ENCODE results near the gene RBM23.

RBM23 gene

GRCh38 chr14:22849212-22849819 is 69.6 kb downstream of the RBM23 start:
- no peak for TF ChIP-seq CTCF (IDR thresholded peaks at IDR 0.05; ENCODE audit: low read depth, low read length)

GRCh38 chr14:22848351-22849164 is 70.4 kb downstream of the RBM23 start:
- no peak for TF ChIP-seq CTCF (IDR thresholded peaks at IDR 0.05; ENCODE audit: low read depth, low read length)

More at GRCh38 chr14:22849212-22849819, 69.6 kb downstream of the RBM23 start:
- DNase-seq (ENCODE audit: extremely low read depth, low read depth): no peak

GRCh38 chr14:22847661-22848341 is 71.1 kb downstream of the RBM23 start:
- TF ChIP-seq CTCF (IDR thresholded peaks at IDR 0.05; ENCODE audit: low read depth, low read length): no peak; the same call in 1 of the 2 replicates
- DNase-seq (ENCODE audit: extremely low read depth, low read depth): no peak

More at GRCh38 chr14:22848351-22849164, 70.4 kb downstream of the RBM23 start:
- peak; percentile 91 for DNase-seq (ENCODE audit: extremely low read depth, low read depth)

- TF ChIP-seq CTCF (IDR thresholded peaks at IDR 0.05; ENCODE audit: low read depth, low read length): no peak; the same call in 1 of the 2 replicates
- DNase-seq (ENCODE audit: extremely low read depth, low read depth): no peak
Observed at GRCh38 chr14:22846811-22847307, 72.1 kb downstream of the RBM23 start.

GRCh38 chr14:22845821-22846625 is 72.9 kb downstream of the RBM23 start:
- no peak for DNase-seq (ENCODE audit: extremely low read depth, low read depth)
- no peak for TF ChIP-seq CTCF (IDR thresholded peaks at IDR 0.05; ENCODE audit: low read depth, low read length)

GRCh38 chr14:22845103-22845394 is 73.9 kb downstream of the RBM23 start:
- TF ChIP-seq CTCF (IDR thresholded peaks at IDR 0.05; ENCODE audit: low read depth, low read length): no peak
- no peak for DNase-seq (ENCODE audit: extremely low read depth, low read depth)
